ENCODE measurements around the gene MLLT3.

The MLLT3 gene

DNA sequence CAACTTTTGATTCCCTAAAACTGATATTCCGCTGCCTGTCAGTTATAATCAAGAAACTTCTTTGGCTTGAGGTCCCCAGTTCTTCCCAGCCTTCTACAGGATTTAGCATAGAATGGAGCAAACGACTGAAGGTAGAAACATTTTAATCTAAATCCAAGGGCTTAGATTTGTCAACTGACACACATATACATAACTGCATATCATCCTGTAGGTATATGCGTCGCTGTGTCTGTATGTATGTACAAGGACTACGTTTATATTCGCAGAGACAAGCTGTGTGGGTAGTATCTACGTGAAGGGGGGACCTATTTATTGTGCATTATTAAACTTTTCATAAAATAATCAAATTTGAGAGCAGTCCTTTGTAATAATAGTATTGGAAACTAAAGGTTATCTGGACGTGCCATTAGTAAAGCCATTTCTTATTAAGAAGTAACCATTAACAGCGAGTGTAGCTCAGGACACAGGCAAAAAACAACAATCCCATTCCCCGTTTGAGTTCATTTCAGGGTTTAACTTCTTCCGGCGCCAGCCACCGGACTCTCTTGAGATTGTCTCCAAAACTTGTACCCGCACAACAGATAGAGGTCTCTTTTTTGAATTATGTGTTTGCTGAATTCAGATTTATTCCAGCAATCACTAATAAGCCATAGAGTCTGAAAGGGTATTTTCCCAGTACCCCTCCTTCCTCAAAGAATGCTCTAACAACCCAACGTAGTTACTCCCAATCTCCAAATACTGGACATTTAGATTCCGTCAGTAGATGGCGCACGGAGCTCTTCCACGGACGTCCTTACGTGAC lies 2.1 kb upstream of the MLLT3 start:
- no peak for DNase-seq

DNA sequence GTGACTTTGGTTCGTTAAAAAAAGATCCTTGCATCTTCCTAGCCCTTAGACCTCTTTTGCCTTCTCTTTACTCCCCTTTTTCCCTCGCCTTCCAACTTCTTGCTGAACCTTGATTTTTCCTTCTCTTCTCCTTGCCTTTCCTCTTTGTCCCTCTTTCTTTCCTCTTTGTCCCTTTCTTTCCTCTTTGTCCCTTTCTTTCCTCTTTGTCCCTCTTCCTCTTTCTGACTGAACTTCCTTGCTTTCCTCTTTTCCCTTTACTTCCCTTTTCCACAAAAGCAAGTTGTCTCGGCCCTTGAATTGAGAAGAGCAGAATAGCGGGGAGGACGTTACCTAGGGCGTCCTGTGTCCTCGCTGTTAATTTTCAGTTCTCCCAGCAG lies 1.4 kb upstream of the MLLT3 start:
- no peak for DNase-seq

GRCh38 chr9:20623021-20623747 lies 885 bp upstream of the MLLT3 start:
- DNase-seq = no peak

DNA sequence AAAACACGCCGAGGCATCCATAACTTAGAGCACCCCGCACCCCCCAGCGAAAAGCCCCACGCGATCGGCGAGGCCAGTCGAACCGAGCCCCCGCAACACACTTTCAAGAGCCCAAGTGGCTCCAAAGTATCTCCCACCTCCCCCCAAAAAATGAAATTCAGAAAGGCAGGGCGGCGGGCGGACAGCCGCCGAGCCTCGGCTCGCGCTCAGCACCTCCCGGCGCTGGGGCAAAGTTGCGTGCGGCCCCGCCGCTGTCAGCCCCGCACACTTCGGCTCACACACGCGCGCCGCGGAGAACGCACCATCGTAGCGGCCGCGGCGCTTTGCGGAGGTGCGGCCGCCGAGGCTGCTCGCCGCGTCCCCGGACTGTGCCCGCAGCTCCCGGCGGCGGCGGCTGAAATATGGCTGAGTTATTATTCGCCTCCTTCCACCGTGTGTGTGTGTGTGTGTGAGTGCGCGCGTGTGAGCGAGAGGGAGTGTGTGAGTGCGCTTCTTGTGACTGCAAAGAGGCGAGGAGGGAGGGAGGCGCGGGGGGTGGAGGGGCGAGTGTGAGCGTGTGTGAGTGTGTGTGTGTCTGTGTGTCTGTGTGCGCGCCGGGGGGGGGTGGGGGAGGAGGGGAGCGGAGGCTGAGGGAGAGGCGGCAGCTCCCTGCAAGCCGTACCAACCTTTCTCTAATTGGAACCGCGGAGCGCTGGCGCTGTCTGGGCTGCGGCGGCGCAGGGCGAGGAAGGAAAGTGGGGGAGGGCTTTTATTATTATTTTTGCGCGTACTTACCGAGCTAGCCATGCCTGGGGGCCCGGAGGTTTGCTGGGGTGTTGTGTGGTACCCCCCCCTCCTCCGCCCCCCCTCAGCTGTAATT lies 599 bp downstream of the MLLT3 start:
- DNase-seq = no peak

DNA sequence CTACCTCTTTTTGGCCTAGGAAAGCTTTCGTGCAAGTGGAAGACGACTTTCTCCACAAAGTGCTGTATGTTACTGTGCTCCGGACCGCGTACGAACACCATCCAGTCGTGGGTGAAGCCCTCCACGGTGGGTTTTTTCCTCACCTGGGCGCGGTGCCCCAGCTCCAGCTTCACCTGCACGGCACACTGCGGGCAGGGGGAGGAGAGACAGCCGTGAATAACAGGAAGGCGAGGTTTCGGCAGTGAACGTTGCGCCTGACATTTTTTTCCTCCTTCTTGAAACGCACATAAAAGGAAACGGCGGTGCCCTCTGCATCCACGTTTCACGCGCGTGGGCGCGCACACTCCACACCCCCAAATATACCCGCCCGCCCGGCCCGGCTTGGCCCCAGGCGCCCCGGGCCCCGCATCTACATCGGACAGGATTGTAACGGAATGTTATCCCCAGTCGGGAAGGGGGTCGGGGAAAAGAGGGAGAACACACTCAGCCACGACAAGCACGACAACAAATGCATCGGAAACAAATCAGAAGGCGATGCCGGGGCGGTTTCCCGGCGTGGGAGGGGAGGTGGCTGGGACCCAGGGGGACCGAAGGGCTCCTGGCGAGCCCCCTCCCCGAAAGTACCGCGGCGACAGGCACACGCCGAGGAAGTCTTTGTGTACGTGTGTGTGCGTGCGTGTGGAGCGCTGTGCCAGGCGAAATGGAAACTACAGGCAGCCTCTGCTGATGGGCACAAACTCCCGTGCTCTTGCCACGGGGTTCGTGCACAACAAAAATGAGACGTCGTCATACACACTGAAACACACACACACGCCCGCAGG lies 1.4 kb downstream of the MLLT3 start:
- DNase-seq = no peak

GRCh38 chr9:20619487-20620200 lies 2.7 kb downstream of the MLLT3 start:
- DNase-seq = no peak

GRCh38 chr9:20618361-20618802 lies 3.9 kb downstream of the MLLT3 start:
- no peak for DNase-seq

DNA sequence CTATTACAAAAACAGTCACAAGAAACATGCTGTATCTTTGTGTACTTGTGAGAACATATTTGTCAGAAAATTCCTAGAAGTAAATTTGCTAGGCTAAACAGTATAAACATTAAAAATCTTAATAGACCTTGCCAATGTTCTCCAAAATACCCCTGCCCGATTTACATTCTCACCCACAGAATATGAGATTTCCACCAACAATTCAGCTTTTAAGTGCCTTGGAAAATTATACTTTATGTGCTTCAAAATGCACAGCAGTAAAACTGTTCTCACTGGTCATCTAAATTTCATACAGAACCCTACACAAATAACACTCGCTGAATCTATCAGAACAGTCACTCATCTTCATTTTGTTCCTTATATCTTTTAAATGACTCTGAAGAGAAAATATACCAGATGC lies 5.5 kb downstream of the MLLT3 start:
- no peak for DNase-seq

DNA sequence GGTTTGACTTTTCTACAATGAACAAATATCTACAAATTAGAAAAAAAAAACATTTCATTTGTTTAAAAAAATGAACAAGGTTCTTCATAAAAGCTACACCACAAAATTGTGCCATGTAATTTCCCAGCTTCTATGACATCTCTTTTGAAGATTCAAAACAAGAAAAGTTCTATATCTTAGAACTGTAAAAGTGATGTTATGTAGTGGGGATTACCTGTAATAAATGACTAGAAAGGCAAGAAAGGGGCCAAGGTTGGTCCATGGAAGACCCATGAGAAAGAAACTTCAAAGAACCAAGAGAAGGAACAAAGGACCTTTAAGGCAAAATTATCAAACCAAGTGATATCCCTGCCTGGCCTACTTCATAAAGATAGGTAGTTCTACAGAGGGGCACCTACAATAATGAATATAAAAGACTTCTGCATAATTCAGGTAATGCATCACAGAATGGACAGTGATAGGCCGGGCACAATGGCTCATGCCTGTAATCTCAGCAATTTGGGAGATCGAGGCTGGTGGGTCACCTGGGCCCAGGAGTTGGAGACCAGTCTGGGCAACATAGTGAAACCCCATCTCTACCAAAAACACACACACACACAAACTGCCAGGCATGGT lies 7.6 kb downstream of the MLLT3 start:
- no peak for DNase-seq

- no peak for DNase-seq
Observed at GRCh38 chr9:20611691-20612287, 10.5 kb downstream of the MLLT3 start.

DNA sequence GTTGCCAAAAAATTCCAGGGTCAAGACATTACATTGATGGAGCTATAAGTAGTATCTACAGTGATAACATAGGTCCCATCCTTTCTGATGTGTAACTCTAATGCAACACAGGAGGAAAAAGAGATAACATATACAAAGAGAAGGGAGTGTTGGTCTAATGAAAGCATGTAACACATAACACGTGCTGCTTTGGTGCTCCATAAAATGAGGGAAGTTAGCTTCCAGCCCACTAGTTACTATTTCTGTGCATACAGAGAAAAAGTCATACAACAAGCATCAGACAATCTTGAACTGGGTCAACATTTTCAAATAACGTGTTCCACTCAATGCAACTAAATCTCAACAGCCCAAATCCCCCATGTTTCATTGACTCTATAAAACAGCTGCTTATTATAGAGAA lies 11.7 kb downstream of the MLLT3 start:
- no peak for DNase-seq

- no peak for DNase-seq
Observed at GRCh38 chr9:20608582-20608981, 13.7 kb downstream of the MLLT3 start.

- DNase-seq = no peak
Observed at GRCh38 chr9:20606652-20607051, 15.6 kb downstream of the MLLT3 start.

GRCh38 chr9:20604562-20604961 lies 17.7 kb downstream of the MLLT3 start:
- no peak for DNase-seq

GRCh38 chr9:20603524-20604268 lies 18.6 kb downstream of the MLLT3 start:
- no peak for DNase-seq

GRCh38 chr9:20601292-20601691 lies 21.0 kb downstream of the MLLT3 start:
- no peak for DNase-seq

DNA sequence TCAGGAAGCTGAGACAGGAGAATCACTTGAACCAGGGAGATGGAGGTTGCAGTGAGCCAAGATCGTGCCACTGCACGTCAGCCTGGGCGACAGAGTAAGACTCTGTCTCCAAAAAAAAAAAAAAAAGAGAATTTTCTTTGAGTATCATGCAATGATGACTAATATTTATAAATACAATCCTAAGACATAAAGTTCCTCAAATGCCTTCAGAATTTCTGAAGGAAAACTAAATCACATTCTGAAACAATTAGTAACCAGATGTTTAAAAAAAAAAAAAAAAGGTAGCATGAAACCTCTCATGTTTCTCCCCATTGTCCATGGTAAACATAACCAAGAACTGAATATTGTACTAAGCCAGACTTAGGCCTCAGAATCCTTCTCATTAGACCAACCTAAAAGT lies 23.1 kb downstream of the MLLT3 start:
- no peak for DNase-seq

- DNase-seq = no peak
Observed at GRCh38 chr9:20598367-20598766, 23.9 kb downstream of the MLLT3 start.

GRCh38 chr9:20597862-20598261 lies 24.4 kb downstream of the MLLT3 start:
- no peak for DNase-seq

- DNase-seq = no peak
Observed at GRCh38 chr9:20594608-20595007, 27.7 kb downstream of the MLLT3 start.
